OCI-LY1 (cell line): ENCODE results near the gene HDGFL2.

Experiments
- H2AFZ ChIP-seq: fragments of 200-600 bp; sonication (generic), shearing (Covaris generic); 2 replicates; pipeline ENCODE4 v1.6.0; 2014; ENCODE audit warnings: antibody characterized with exemption, mild to moderate bottlenecking, low read length
- H3F3A ChIP-seq: fragments of 200-600 bp; sonication (generic), shearing (Covaris generic); 2 replicates; pipeline ENCODE4 v1.6.0; 2014; ENCODE audit warnings: mild to moderate bottlenecking, antibody characterized with exemption, low read length, moderate library complexity; ENCODE audit not compliant: insufficient read depth
- H3K27ac ChIP-seq: fragments of 200-600 bp; sonication (generic); 2 replicates; pipeline ENCODE4 v1.5.1; 2014; ENCODE audit warnings: low read length, mixed run types, mild to moderate bottlenecking, low read depth; ENCODE audit not compliant: poor library complexity, severe bottlenecking
- H3K27me3 ChIP-seq: fragments of 200-600 bp; sonication (generic); 2 replicates; pipeline ENCODE4 v1.6.0; 2014; ENCODE audit warnings: antibody characterized with exemption, mild to moderate bottlenecking, low read length, moderate library complexity; ENCODE audit not compliant: insufficient read depth
- H3K36me3 ChIP-seq: fragments of 200-600 bp; sonication (generic); 2 replicates; pipeline ENCODE4 v1.6.1; 2014; ENCODE audit warnings: mild to moderate bottlenecking, antibody characterized with exemption, low read length, moderate library complexity, mixed read lengths; ENCODE audit not compliant: insufficient read depth
- H3K4me1 ChIP-seq: fragments of 200-600 bp; sonication (generic); 2 replicates; pipeline ENCODE4 v1.5.1; 2014; ENCODE audit warnings: mild to moderate bottlenecking, low read length, moderate library complexity; ENCODE audit not compliant: insufficient read depth, severe bottlenecking
- H3K4me2 ChIP-seq: fragments of 200-600 bp; sonication (generic), shearing (Covaris generic); 2 replicates; pipeline ENCODE4 v1.6.1; 2014; ENCODE audit warnings: low read length
- H3K4me3 ChIP-seq: fragments of 200-600 bp; sonication (generic); 2 replicates; pipeline ENCODE4 v1.5.1; 2014; ENCODE audit warnings: low read length, low read depth, mild to moderate bottlenecking, mixed read lengths; ENCODE audit not compliant: poor library complexity, severe bottlenecking
- H3K79me2 ChIP-seq: fragments of 200-600 bp; shearing (Covaris generic); 2 replicates; pipeline ENCODE4 v1.6.1; 2016; ENCODE audit warnings: mixed run types, low read length, mixed read lengths; ENCODE audit not compliant: insufficient read depth
- H3K9ac ChIP-seq: fragments of 200-600 bp; sonication (generic), shearing (Covaris generic); 2 replicates; pipeline ENCODE4 v1.6.1; 2014; ENCODE audit warnings: mild to moderate bottlenecking, low read length, mixed read lengths
- H3K9me2 ChIP-seq: fragments of 200-600 bp; sonication (generic), shearing (Covaris generic); 2 replicates; pipeline ENCODE4 v1.6.1; 2014; ENCODE audit warnings: low read depth, mild to moderate bottlenecking, low read length, mixed read lengths
- H3K9me3 ChIP-seq: fragments of 200-600 bp; shearing (Covaris generic); 2 replicates; pipeline ENCODE4 v1.6.1; 2014; ENCODE audit warnings: low read length, mixed read lengths
- H4K20me1 ChIP-seq: fragments of 200-600 bp; sonication (generic), shearing (Covaris generic); 2 replicates; pipeline ENCODE4 v1.6.0; 2016; ENCODE audit warnings: mild to moderate bottlenecking, low read length; ENCODE audit not compliant: insufficient read depth
- EZH2 ChIP-seq: fragments of 200-600 bp; sonication (generic), shearing (Covaris generic); IDR thresholded peaks from 2 replicates; pipeline ENCODE4 v1.8.0; 2017; ENCODE audit warnings: borderline replicate concordance, mixed run types, mild to moderate bottlenecking, antibody characterized with exemption, low read length, moderate library complexity, mixed read lengths
- TF ChIP-seq, protein P1 (sequence below): fragments of 200-600 bp; sonication (generic), shearing (Covaris generic); IDR thresholded peaks from 2 replicates; pipeline ENCODE4 v1.5.1; 2017; ENCODE audit warnings: mild to moderate bottlenecking, antibody characterized with exemption, low read length, moderate library complexity, mixed read lengths

Gene HDGFL2

DNA sequence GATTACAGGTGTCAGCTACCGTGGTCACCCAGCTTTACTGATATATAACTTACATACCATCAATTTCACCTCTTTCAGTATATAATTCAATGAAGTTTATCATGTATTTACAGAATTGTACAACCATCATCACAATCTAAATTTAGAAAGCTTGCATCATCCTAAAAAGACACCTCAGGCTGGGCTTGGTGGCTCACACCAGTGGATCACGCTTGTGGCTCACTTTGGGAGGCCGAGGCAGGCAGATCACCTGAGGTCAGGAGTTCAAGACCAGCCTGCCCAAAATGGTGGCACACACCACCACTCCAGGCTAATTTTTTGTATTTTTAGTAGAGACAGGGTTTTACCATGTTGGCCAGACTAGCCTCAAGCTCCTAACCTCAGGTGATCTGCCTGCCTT is 4.3 kb upstream of the HDGFL2 start:
- H3K27me3 ChIP-seq = no peaks in the 10 kb centered on the region
- peaks cover 11% of the 10 kb centered on the region for H3K4me1 ChIP-seq
- no peak overlapping the region for H3K4me3 ChIP-seq
- TF ChIP-seq, protein P1, sequence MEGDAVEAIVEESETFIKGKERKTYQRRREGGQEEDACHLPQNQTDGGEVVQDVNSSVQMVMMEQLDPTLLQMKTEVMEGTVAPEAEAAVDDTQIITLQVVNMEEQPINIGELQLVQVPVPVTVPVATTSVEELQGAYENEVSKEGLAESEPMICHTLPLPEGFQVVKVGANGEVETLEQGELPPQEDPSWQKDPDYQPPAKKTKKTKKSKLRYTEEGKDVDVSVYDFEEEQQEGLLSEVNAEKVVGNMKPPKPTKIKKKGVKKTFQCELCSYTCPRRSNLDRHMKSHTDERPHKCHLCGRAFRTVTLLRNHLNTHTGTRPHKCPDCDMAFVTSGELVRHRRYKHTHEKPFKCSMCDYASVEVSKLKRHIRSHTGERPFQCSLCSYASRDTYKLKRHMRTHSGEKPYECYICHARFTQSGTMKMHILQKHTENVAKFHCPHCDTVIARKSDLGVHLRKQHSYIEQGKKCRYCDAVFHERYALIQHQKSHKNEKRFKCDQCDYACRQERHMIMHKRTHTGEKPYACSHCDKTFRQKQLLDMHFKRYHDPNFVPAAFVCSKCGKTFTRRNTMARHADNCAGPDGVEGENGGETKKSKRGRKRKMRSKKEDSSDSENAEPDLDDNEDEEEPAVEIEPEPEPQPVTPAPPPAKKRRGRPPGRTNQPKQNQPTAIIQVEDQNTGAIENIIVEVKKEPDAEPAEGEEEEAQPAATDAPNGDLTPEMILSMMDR = no peak
- TF ChIP-seq EZH2 = no peak
- no peak overlapping the region for H3K4me2 ChIP-seq
- H4K20me1 ChIP-seq = no peaks in the 10 kb centered on the region
- no peak overlapping the region for H2AFZ ChIP-seq
- H3F3A ChIP-seq = no peaks in the 10 kb centered on the region
- H3K27ac ChIP-seq = no peak overlapping the region
- H3K36me3 ChIP-seq = no peaks in the 10 kb centered on the region
- H3K9me3 ChIP-seq = no peaks in the 10 kb centered on the region
- no peaks in the 10 kb centered on the region for H3K9me2 ChIP-seq
- no peak overlapping the region for H3K9ac ChIP-seq
- peaks cover 4% of the 10 kb centered on the region for H3K79me2 ChIP-seq

DNA sequence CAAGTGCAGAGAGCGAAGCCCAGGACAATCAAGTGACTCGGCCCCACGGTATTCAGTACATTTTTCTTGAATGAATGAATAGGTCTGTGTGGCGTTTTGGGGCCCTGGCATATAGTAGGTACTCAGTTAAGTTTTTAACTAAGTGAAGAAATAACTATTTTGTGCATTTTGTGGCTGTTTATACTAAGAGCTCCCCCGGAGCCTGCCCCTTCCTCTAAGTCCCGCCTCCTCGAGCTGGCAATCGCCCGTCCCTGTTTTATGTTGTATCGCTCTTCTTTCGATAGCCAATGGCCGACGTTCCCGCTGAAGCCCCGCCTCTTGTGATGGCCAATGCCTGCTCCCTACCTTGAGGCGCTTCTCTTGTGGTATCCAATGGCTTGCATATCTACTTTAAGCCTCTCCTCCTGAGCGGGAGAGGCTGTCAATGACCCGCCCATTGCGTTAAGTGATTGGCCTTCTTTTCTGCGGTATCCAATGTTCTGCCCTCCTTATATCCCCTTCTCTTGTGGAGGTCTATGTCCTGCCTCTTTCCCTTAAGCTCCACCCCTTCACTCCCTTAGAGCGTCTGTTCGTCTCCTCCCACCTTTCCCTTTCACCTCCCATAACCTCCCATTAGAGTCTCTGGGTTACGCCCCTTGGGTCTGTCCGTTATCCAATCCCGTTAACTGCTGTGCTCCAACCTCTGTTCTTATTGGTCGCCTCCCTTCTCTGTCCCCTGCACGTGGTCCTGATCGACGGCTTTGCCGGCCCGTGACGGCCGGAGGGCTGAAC is 509 bp upstream of the HDGFL2 start:
- peaks cover 35% of the 10 kb centered on the region for H3K4me1 ChIP-seq
- no peaks in the 10 kb centered on the region for H3K9me3 ChIP-seq
- H2AFZ ChIP-seq = no peak overlapping the region
- TF ChIP-seq EZH2 = no peak
- TF ChIP-seq, protein P1 = no peak
- H3K4me2 ChIP-seq = peak overlapping the region; percentile 76
- peak overlapping the region; percentile 99 for H3K4me3 ChIP-seq
- no peaks in the 10 kb centered on the region for H4K20me1 ChIP-seq
- H3K27me3 ChIP-seq = no peaks in the 10 kb centered on the region
- no peaks in the 10 kb centered on the region for H3F3A ChIP-seq
- no peaks in the 10 kb centered on the region for H3K9me2 ChIP-seq
- H3K9ac ChIP-seq = peak overlapping the region; percentile 69
- peak overlapping the region; percentile 91 for H3K27ac ChIP-seq
- peaks cover 11% of the 10 kb centered on the region for H3K79me2 ChIP-seq
- peaks cover 10% of the 10 kb centered on the region; the same call in 1 of the 2 replicates for H3K36me3 ChIP-seq

DNA sequence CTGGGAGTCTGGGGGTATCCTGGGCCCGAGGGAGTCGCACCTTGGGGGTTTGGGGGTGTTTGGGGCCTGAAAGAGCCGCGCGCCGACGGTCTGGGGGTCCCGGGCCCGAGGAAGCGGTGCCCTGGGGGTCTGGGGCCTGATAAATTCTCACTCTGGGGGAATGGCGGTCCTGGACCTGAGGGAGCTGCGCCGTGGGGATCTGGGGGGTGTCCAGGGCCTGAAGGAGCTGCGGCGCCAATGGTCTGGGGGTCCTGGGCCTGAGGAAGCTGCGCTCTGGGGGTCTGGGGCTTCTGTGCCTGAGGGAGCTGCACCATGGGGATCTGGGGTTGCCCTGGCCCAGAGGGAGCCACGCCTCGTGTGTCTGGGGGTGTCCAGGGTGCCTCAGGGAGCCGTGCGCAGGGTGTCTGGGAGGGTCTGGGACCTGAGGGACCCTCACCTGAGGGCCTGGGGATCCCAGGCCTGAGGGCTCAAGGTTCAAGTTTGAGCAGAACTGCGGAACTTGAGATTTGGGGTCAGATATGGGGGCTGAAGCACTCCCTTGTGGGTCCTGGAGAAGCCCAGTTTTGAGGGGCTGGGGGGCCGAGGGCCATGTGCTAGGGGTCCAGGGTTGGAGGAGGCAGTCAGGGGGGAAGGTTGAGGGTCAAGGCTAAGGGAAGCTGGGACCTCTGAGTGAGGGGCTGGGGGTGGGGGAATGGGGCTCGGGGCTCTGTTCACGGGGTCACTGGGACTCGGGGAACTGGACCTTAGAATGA is 1.1 kb downstream of the HDGFL2 start:
- no peak for TF ChIP-seq EZH2
- TF ChIP-seq, protein P1 = no peak
- Histone ChIP-seq H3K79me2 (peaks cover 11% of the 10 kb centered on the region), H3K27ac (no peak overlapping the region), H3K4me3 (peak overlapping the region; percentile 99), H3K9me3 (no peaks in the 10 kb centered on the region), H3K4me1 (peaks cover 35% of the 10 kb centered on the region), H3F3A (no peaks in the 10 kb centered on the region), H3K9me2 (no peaks in the 10 kb centered on the region), H3K36me3 (peaks cover 21% of the 10 kb centered on the region), H2AFZ (no peak overlapping the region), H4K20me1 (no peaks in the 10 kb centered on the region), H3K27me3 (no peaks in the 10 kb centered on the region), H3K4me2 (peak overlapping the region; percentile 73), H3K9ac (peak overlapping the region; percentile 90)
